Ishikawa (cell line): Measurements from ENCODE around the gene OR8D4.

ENCODE experiments used
- CEBPB ChIP-seq: IDR thresholded peaks from 2 replicates; pipeline ENCODE4 v1.6.1; 2012
- CREB1 ChIP-seq: IDR thresholded peaks from 2 replicates; pipeline ENCODE4 v1.6.1; 2012; ENCODE audit warnings: low read depth
- EGR1 ChIP-seq: IDR thresholded peaks from 2 replicates; pipeline ENCODE4 v1.6.1; 2012
- EP300 ChIP-seq: IDR thresholded peaks from 2 replicates; pipeline ENCODE4 v1.6.1; 2012; ENCODE audit warnings: borderline replicate concordance
- FOXM1 ChIP-seq: IDR thresholded peaks from 2 replicates; pipeline ENCODE4 v1.6.1; 2012; ENCODE audit warnings: low read depth, borderline replicate concordance
- MAX ChIP-seq: IDR thresholded peaks from 2 replicates; pipeline ENCODE4 v1.6.1; 2012
- NFIC ChIP-seq: IDR thresholded peaks from 2 replicates; pipeline ENCODE4 v1.6.1; 2012
- RAD21 ChIP-seq: IDR thresholded peaks from 2 replicates; pipeline ENCODE4 v1.6.1; 2012; ENCODE audit warnings: low read depth
- REST ChIP-seq: IDR thresholded peaks from 2 replicates; pipeline ENCODE4 v1.6.1; 2012; ENCODE audit warnings: low read depth, mild to moderate bottlenecking
- TAF1 ChIP-seq: IDR thresholded peaks from 2 replicates; pipeline ENCODE4 v1.6.1; 2012; ENCODE audit warnings: low read depth, mild to moderate bottlenecking
- TCF12 ChIP-seq: IDR thresholded peaks from 2 replicates; pipeline ENCODE4 v1.6.1; 2012; ENCODE audit warnings: low read depth
- TEAD4 ChIP-seq: IDR thresholded peaks from 2 replicates; pipeline ENCODE4 v1.6.1; 2012
- USF1 ChIP-seq: IDR thresholded peaks from 2 replicates; pipeline ENCODE4 v1.6.1; 2012
- YY1 ChIP-seq: IDR thresholded peaks from 2 replicates; pipeline ENCODE4 v1.6.1; 2012; ENCODE audit warnings: low read depth
- ZBTB7A ChIP-seq: IDR thresholded peaks from 2 replicates; pipeline ENCODE4 v1.6.1; 2012; ENCODE audit warnings: low read depth

Gene OR8D4

GRCh38 chr11:123904932-123905331, 3.0 kb downstream of the OR8D4 start:
- TF ChIP-seq NFIC (no peak), EP300 (no peak), YY1 (no peak), USF1 (no peak)

GRCh38 chr11:123905826-123906225, 3.9 kb downstream of the OR8D4 start:
- no peak for TF ChIP-seq TEAD4

- TF ChIP-seq ZBTB7A = no peak
- TF ChIP-seq RAD21 = no peak
- TF ChIP-seq EGR1 = no peak
- no peak for TF ChIP-seq CEBPB
- no peak for TF ChIP-seq REST
- TF ChIP-seq CREB1 = no peak
- TF ChIP-seq TCF12 = no peak
- TF ChIP-seq NFIC = no peak
- no peak for TF ChIP-seq USF1
- TF ChIP-seq FOXM1 = no peak
- no peak for TF ChIP-seq TEAD4
- no peak for TF ChIP-seq TAF1
- TF ChIP-seq YY1 = no peak
- no peak for TF ChIP-seq EP300
- TF ChIP-seq MAX = no peak
Observed at GRCh38 chr11:123920943-123921342, 19.0 kb downstream of the OR8D4 start.

GRCh38 chr11:123924027-123924426, 22.1 kb downstream of the OR8D4 start:
- TF ChIP-seq YY1 = no peak
- no peak for TF ChIP-seq RAD21
- no peak for TF ChIP-seq FOXM1
- TF ChIP-seq EP300 = no peak
- no peak for TF ChIP-seq EGR1
- no peak for TF ChIP-seq MAX
- TF ChIP-seq TAF1 = no peak
- TF ChIP-seq USF1 = no peak
- TF ChIP-seq TCF12 = no peak
- TF ChIP-seq NFIC = no peak
- no peak for TF ChIP-seq ZBTB7A
- TF ChIP-seq CREB1 = no peak
- TF ChIP-seq CEBPB = no peak
- no peak for TF ChIP-seq TEAD4
- no peak for TF ChIP-seq REST

GRCh38 chr11:123939317-123939716, 37.4 kb downstream of the OR8D4 start, which contains the start of gene OR4D5:
Gene OR4D5, plus strand, starts transcription at chr11:123939617. Its CDS starts 0 bp downstream, at chr11:123939617.
- TF ChIP-seq EGR1 = no peak
- TF ChIP-seq REST = no peak
- TF ChIP-seq FOXM1 = no peak
- no peak for TF ChIP-seq USF1
- no peak for TF ChIP-seq RAD21
- TF ChIP-seq TAF1 = no peak
